GM18951 (cell line): ENCODE measurements around the gene GZMH.
"Not testable (repeated sequence)": the region's sequence is repeated elsewhere in the genome, so short reads cannot be mapped to it uniquely, and the experiment has no call there.

Source experiments
- POLR2A ChIP-seq: IDR thresholded peaks from 4 replicates; pipeline ENCODE4 v1.6.1; 2011; ENCODE audit warnings: mild to moderate bottlenecking; ENCODE audit not compliant: insufficient read length, insufficient read depth; ENCODE audit errors: extremely low read depth
- in situ Hi-C: fragments of 300-500 bp; cut with MboI; formaldehyde crosslinking; loops from one replicate; pipeline ENCODE4 v1.12.0; 2022; ENCODE audit warnings: low sequenced_read_pairs, mixed read lengths, inconsistent platforms; ENCODE audit not compliant: unreplicated experiment

Gene GZMH

GRCh38 chr14:24613241-24613640, 3.8 kb upstream of the GZMH start:
- no peak for TF ChIP-seq POLR2A
- in situ Hi-C loops, result no loop called here

DNA sequence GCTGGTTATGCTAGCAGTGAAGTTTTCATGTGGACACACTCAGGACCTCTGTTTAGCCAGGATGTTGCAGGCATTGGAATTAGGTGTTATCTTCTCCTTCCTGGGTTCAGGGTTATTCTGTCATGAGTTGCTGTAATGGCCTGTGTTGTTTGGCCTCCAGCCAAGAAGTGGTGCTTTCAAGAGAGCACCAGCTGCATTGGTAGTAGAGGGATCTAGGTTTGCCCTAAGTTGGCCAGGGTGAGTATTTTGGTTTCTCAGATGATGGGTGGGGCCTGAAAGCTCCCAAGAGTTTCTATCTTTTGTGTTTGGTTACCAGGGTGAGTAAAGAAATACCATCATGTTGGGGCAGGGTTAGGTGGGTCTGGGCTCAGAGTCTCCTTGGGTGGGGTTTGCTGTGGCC, 2.7 kb upstream of the GZMH start:
- no peak for TF ChIP-seq POLR2A
- in situ Hi-C loops, result no loop called here

GRCh38 chr14:24607635-24608514, 1.6 kb downstream of the GZMH start:
- TF ChIP-seq POLR2A, result no peak
- in situ Hi-C loops, result no loop called here

DNA sequence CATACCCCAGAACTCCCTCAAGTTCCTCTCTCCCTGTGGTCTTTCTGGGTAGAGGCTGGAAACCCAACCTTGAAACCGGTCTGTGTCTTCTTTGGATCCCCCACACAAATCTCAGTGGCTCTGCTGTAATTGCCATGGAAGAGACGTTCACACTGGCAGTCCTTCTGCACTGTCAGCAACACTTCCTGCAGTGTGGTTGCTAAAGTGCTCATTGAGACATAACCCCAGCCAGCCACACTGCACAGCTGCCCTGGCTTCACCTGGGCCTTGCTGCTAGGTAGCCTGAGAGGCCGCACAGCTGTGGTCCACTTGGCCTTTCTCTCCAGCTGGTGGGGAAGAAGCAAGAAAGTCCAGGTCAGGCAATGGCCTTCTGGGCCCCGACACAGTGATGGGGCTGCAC, 2.4 kb downstream of the GZMH start:
- in situ Hi-C loops, result no loop called here
- TF ChIP-seq POLR2A, result no peak

GRCh38 chr14:24606297-24606696, 3.2 kb downstream of the GZMH start:
- no peak for TF ChIP-seq POLR2A
- in situ Hi-C loops, result no loop called here

GRCh38 chr14:24605435-24606190, 3.9 kb downstream of the GZMH start:
- in situ Hi-C loops, result no loop called here
- TF ChIP-seq POLR2A, result no peak

DNA sequence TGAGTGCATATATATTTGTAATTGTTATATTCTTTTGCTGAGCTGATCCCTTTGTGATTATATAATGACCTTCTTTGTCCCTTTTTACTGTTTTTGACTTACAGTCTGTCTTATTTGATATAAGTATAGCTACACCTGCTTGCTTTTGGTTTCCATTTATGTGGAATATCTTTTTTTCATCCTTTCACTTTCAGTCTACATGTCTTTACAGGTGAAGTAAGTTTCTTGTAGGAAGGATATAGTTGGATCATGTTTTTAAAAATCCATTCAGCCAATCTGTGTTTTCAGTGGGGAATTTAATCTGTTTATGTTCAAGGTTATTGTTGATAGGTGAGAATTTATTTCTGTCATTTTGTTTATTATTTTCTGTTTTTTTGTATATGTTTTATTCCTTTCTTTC, 12.1 kb downstream of the GZMH start:
- TF ChIP-seq POLR2A, result no peak
- in situ Hi-C loops, result no loop called here

DNA sequence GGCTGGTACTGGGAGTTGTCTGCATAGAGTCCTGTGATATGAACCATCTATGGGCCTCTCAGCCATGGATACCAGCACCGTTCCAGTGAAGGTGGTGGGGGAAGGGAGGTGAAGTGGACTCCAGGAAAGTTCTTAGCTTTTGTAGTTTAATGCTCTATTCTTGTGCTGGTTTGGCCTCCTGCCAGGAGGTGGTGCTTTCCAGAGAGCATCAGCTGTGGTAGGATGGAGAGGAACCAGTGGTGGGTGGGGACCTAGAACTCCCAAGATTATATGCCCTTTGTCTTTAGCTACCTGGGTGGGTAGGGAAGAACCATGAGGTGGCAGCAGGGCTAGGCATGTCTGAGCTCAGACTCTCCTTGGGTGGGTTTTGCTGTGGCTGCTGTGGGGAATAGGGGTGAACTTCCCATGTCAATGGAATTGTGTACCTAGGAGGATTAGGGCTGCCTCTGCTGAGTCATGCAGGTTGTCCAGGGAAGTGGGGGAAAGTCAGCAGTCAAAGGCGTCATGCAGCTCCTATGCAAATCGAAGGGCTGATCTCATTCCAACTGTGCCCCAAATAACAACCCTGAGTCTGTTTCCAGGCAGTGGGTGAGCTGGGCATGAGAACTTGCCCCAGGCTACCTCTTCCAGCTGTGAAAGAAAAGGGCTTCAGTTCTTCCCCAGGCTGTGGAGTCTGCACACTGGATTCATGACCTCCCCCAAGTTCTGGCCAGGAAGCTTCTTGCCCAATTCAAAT, 14.2 kb downstream of the GZMH start:
- in situ Hi-C loops, result no loop called here
- no peak for TF ChIP-seq POLR2A

- in situ Hi-C loops, result not testable (repeated sequence)
Measured at GRCh38 chr14:24591004-24591403, 18.5 kb downstream of the GZMH start.

DNA sequence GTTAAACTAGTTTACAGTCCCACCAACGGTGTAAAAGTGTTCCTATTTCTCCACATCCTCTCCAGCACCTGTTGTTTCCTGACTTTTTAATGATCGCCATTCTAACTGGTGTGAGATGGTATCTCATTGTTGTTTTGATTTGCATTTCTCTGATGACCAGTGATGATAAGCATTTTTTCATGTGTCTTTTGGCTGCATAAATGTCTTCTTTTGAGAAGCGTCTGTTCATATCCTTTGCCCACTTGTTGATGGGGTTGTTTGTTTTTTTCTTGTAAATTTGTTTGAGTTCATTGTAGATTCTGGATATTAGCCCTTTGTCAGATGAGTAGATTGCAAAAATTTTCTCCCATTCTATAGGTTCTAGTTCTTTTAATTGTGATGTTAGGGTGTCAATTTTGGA, 25.1 kb downstream of the GZMH start:
- in situ Hi-C loops, result not testable (repeated sequence)

GRCh38 chr14:24578558-24578957, 30.9 kb downstream of the GZMH start:
- in situ Hi-C loops, result no loop called here
- no peak for TF ChIP-seq POLR2A

- in situ Hi-C loops, result no loop called here
- TF ChIP-seq POLR2A, result no peak
Measured at GRCh38 chr14:24576771-24577170, 32.7 kb downstream of the GZMH start.

DNA sequence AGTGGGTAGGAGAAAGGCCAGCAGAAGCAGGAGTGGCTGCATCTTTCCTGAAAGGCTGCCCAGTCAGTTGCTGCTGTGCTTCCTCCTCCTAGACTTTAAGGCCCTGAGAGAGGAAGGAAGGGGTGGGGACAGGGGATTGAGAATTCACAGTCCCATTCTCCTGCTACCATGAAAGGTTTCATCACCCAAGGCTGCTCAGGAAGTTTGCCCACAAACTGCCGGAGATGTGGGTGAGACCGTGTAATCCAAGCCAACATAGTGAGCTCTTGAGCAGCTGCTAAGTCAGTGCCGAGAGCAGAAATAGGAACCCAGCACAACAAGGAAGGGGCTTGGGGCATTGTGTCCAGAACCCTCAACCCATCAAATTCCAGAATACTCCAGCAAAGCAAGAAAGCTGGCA, 33.3 kb downstream of the GZMH start, which contains the start of gene CTSG:
Gene CTSG (minus strand): TSS at position 69 of the 400 bp plus-strand sequence. CDS start 27 bp downstream, at position 42.
- no peak for TF ChIP-seq POLR2A
- in situ Hi-C loops, result no loop called here

- in situ Hi-C loops, result no loop called here
- TF ChIP-seq POLR2A, result no peak
Measured at GRCh38 chr14:24574206-24574774, 35.2 kb downstream of the GZMH start.
